Measurements from ENCODE around the gene ATP13A4.

The ATP13A4 gene

GRCh38 chr3:193554811-193555210 lies at the start of gene ATP13A4:
Gene ATP13A4 (minus strand): TSS chr3:193554895. CDS start chr3:193554799, 96 bp downstream.
- no peak for DNase-seq (ENCODE audit: low read depth in 2 of 2, low spot score in 1 of 2)

DNA sequence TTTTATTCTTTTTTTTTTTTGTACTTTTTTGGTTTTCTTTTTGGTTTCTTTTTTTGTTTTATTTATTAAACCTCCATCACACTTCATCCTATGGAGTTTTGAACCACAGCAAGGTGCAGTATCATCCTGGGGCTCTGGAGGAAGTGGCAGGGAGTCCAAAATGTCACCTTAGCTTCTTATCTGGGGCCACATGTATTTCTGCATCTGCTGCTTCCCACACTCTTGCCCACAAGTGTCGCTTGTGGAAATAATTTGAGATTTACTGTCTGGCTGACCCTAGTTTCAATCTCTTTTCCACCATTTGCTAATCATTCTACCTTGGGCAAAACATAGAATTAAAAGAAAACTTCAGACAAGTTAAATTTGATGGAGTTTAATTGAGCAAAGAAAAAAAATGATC lies 44.7 kb upstream of the ATP13A4 start:
- no peak for DNase-seq (ENCODE audit: low read depth in 2 of 2, low spot score in 1 of 2)

- no peak for DNase-seq (ENCODE audit: low read depth in 2 of 2, low spot score in 1 of 2)
Observed at GRCh38 chr3:193598202-193598601, 43.5 kb upstream of the ATP13A4 start.

DNA sequence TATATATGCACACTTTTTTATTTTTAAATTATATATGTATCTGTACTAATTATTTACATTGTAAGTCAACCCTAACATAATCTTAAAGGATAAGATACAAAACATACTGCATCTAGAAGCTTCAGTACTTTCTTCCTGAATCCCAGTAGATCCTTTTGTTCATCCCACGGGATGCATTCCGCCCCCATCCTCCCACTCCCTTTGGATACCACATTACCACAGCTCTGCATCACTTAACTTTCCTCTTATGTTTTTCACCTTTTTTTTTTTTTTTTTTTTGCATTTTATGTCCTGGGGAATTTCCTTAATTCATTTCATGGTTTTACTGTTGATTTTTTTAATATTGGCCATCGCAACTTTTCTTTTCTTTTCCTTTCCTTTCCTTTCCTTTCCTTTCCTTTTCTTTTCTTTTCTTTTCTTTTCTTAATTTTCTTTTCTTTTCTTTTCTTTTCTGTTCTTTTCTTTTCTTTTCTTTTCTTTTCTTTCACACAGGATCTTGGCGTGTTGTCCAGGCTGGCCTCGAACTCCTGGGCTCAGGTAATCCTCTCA lies 41.3 kb upstream of the ATP13A4 start:
- DNase-seq (ENCODE audit: low read depth in 2 of 2, low spot score in 1 of 2), result no peak

DNA sequence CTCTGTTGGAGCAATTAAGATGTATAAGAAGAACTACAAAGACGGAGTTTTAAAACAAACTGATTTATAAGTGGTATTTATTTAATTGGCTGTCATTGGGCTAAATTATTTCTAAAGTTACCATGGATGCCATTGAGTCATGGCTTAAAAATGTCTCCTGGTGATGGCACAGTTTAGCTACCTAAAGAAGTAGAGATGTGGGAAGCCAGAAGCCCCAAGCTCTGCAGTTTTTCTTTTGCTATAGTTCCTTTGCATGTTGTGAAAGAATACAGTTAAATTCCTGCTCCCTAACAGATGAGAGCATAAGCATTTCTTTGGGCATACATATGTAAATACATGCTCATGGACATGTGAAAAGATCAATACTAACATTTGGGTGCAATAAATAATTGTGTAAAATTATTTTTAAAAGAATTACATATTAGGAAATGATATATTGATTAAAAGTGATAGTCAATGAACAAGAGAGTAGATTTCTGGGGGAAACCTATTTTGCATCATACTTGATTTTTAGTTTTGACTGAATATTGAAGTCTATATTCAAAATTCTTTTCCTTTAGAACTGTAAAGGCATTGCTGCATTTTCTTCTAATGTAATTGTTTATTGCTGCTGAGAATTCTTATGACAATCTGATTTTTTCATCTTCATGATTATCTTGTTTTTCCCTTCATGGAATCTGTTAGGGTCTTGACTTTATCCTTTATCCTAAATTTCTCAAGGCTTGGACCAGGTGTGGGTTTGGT lies 40.4 kb upstream of the ATP13A4 start:
- DNase-seq (ENCODE audit: low read depth in 2 of 2, low spot score in 1 of 2), result no peak

- no peak for DNase-seq (ENCODE audit: low read depth in 2 of 2, low spot score in 1 of 2)
Observed at GRCh38 chr3:193593668-193594030, 39.0 kb upstream of the ATP13A4 start.

DNA sequence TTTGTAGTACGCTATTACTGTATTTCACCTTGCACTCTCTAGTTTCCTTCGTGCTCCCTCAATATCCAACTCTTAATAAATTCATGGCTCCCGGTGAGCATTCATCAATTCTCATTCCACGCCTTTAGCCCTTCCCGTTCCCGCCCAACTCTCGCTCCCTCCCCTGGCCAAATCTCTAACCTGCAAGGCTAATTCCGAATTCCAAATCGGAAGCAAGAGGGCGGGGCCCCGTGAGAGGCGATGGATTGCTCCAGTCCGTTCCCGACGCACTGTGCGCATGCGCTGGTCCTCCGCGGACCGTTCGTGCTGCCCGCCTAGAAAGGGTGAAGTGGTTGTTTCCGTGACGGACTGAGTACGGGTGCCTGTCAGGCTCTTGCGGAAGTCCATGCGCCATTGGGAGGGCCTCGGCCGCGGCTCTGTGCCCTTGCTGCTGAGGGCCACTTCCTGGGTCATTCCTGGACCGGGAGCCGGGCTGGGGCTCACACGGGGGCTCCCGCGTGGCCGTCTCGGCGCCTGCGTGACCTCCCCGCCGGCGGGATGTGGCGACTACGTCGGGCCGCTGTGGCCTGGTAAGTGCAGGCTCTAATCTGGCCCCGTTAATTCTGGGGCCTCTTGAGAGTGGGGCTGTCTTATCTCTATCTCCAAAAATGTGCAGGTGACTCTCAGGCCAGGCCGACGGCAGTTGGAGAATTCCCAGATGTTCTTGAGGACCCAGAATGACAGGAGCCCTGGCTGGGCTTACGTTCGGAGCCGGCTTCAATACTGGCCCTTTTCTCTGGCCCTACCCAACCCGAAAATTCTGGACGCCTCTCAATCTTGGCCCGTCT lies 38.4 kb upstream of the ATP13A4 start, which contains the start of gene OPA1:
TSS of gene OPA1 (plus strand) at position 368 of the 827 bp plus-strand sequence. CDS start at position 538, 170 bp downstream.
- DNase-seq (ENCODE audit: low read depth in 2 of 2, low spot score in 1 of 2), result peak; percentile 79 to 85

- no peak for DNase-seq (ENCODE audit: low read depth in 2 of 2, low spot score in 1 of 2)
Observed at GRCh38 chr3:193590088-193590856, 35.6 kb upstream of the ATP13A4 start.

DNA sequence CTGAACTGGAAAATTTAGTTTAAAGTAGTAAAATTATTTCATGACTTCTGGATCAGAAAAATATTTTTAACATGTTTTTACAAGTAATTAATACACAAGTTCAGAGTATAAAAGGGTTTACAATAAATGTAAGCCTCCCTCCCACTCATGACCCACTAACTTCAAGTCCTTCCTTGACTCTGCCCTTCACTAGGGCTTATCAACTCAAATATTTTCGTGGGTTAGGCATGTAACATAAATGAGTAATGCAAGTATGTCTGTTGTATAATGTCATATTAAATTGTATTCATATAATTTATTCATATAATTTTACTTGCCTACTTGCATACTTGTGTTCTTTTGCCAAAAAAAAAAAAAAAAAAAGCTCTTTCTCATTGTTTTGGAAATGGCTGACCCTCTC lies 34.9 kb upstream of the ATP13A4 start:
- DNase-seq (ENCODE audit: low read depth in 2 of 2, low spot score in 1 of 2), result no peak

DNA sequence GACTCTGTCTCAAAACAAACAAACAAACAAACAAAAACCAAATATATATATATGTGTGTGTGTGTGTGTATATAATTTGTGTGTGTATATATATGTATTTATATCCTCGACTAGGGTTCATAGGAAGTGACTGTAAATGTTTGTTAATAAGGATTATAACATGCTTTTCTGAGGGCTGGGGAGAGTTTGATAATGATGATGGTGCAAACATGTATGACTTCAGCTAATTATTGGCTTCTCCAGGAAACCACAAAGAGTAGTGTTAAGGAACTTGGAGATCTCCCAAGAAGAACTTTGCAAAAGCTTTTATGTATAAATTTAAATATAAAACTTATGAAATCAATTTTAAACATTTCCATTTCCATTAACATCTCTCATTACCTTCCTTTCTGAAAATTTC lies 34.4 kb upstream of the ATP13A4 start:
- DNase-seq (ENCODE audit: low read depth in 2 of 2, low spot score in 1 of 2), result no peak

- DNase-seq (ENCODE audit: low read depth in 2 of 2, low spot score in 1 of 2), result no peak
Observed at GRCh38 chr3:193586526-193586925, 31.8 kb upstream of the ATP13A4 start.

DNA sequence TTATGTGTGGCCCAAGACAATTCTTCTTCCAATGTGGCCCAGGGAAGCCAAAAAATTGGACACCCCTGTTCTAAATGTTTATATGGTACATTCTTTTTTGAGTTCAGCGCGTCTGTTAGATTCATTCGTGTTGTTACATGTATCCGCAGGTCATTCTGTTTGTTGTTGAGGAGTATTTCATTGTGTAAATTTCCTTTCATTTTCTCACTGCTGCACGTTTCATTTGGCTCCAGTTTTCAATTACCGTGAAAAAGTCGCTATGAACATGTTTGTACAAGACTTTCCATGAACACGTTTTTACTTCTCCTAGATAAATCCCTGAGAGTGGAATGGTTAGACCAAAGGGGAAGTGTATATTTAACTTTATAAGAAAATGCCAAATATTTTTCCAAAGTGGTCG lies 30.8 kb upstream of the ATP13A4 start:
- DNase-seq (ENCODE audit: low read depth in 2 of 2, low spot score in 1 of 2), result no peak

GRCh38 chr3:193574488-193575070 lies 19.9 kb upstream of the ATP13A4 start:
- no peak for DNase-seq (ENCODE audit: low read depth in 2 of 2, low spot score in 1 of 2)

GRCh38 chr3:193573403-193574191 lies 18.9 kb upstream of the ATP13A4 start:
- no peak for DNase-seq (ENCODE audit: low read depth in 2 of 2, low spot score in 1 of 2)

DNA sequence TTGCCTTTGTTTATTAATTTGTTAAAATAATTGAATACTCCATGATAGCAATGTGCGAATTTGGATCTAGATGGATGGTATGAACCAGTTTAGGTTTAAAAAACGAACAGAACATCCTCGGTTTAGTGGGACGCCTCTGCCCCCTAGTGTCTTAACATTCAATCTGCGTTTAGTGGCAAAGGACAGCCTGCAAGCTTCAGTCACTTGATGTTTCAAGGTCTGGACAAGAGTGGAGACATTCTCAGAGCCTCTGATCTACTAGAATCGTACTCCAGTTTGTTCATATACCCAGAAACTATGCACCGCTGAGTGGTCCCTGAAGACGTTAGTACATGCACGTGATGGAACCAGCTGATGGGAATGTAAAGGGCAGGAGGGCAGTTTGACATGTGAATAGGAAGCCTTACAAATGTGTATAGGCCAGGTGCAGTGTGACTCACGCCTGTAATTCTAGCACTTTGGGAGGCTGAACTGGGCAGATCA lies 17.8 kb upstream of the ATP13A4 start:
- peak in 1 of 2 donors; percentile 14 for DNase-seq (ENCODE audit: low read depth in 2 of 2, low spot score in 1 of 2)

GRCh38 chr3:193569119-193569518 lies 14.4 kb upstream of the ATP13A4 start:
- no peak for DNase-seq (ENCODE audit: low read depth in 2 of 2, low spot score in 1 of 2)

- no peak for DNase-seq (ENCODE audit: low read depth in 2 of 2, low spot score in 1 of 2)
Observed at GRCh38 chr3:193564012-193564411, 9.3 kb upstream of the ATP13A4 start.

DNA sequence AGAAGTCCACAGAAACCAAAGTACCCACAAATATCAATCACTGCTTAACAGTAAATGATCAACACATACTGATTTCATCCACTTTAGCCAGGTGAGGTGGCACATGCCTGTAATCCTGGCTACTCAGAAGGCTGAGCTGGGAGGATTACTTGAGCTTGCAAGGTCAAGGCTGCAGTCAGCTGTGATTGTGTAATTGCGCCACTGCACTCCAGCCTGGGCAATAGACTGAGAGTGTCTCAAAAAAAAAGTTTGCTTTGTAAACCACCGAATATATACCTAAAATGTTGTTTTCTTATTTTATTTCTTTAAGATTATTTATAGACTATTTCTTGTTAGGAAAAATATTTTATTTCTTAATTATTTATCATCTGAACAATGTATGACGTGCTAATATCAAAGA lies 8.7 kb upstream of the ATP13A4 start:
- no peak for DNase-seq (ENCODE audit: low read depth in 2 of 2, low spot score in 1 of 2)

- DNase-seq (ENCODE audit: low read depth in 2 of 2, low spot score in 1 of 2), result no peak
Observed at GRCh38 chr3:193560870-193561269, 6.2 kb upstream of the ATP13A4 start.

DNA sequence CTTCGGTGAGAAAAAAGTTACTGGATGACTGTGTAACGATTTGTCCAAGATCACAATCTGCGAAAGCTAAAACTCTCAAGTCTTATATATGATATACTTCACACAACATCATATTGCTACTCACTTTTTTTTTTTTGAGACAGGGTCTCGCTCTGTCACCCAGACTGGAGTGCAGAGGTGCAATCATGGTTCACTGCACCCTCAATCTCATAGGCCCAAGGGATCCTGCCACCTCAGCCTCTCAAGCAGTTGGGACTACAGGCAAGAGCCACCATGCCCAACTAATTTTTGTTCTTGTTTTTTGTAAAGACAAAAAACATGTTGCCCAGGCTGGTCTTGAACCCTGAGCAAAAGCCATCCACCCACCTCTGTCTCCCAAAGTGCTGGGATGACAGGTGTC lies 5.4 kb upstream of the ATP13A4 start:
- DNase-seq (ENCODE audit: low read depth in 2 of 2, low spot score in 1 of 2), result no peak

All from stimulated activated CD8-positive, alpha-beta memory T cell treated with anti-CD3 and anti-CD28 coated beads, Interleukin-4, amount 100 ng/mL, for 1 hour (primary cell).